GM21619 (cell line): ENCODE results near the gene ZNF276.
"Not testable (repeated sequence)": the region's sequence is repeated elsewhere in the genome, so short reads cannot be mapped to it uniquely, and the experiment has no call there.

Experiments
- ATAC-seq: cut with Tn5 transposase; IDR thresholded peaks from one replicate; pipeline ENCODE4 v1.9.1; 2021; ENCODE audit not compliant: unreplicated experiment

The ZNF276 gene

DNA sequence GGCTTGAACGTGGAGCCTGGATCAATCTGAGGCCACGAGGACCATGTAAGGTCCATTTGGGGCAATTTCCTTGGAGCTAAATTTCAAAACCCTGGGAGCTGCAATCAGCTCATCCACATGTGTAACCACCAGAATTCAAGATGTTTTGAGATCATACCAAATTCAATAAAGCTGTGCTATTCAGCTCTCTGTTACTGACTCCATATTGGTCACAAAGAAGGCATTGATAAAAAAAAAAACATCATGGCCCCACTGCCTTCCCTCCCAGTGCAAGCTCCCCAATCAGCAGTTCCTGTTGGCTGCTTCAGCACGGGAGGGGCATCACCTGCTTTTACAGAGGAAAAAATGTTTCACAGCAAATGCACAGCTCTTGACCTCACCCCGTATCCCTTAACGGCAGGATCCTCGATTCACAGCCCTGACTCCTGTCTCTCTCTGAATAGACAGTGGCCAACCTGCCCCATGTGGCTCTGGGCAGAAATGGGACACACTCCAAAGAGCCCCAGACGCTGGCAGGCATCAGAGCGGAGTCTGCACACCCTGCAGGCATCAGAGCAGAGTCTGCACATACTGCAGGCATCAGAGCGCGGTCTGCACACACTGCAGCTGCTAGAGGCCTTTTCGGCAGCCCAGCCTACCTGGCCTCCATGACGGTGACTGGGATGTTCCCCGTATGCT lies 58.0 kb downstream of the ZNF276 start:
- ATAC-seq, result no peak

DNA sequence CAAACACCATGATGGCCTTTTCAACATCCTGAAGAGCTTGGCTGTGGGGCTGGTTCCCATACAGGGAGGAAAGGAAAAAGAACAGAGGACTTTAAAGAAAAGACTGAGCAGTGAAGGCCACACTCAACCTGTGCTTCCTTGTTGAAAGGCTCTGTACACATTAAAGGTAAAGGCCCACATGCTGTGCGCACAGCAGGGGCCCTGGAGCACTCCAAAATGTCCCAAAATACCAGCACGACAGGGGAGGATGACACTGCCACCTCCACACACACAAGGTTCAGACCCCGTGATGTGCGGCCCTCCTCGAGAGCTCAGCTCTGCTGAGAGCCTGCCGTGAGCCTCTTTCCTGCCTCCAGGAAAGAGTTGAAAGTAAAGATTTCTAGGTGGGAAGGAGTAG lies 58.6 kb downstream of the ZNF276 start:
- no peak for ATAC-seq

DNA sequence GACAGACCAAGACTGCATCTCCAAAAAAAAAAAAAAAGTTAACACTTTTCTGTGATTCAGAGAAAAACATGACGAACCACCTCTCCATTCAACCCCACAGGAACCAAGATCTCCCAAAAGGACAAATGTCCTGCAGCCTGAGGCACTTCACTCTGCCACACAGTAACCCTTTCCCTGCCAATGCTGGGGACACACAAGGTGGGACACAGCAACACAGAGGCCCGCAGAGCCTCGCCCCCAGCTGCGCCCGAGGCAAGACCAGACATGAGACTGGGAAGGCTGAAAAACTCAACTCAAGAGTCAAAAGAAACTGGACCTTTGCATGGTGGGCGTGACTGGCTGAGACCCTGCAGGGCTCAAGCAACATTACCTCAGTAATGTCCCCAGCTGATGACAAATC lies 61.2 kb downstream of the ZNF276 start:
- ATAC-seq, result no peak

DNA sequence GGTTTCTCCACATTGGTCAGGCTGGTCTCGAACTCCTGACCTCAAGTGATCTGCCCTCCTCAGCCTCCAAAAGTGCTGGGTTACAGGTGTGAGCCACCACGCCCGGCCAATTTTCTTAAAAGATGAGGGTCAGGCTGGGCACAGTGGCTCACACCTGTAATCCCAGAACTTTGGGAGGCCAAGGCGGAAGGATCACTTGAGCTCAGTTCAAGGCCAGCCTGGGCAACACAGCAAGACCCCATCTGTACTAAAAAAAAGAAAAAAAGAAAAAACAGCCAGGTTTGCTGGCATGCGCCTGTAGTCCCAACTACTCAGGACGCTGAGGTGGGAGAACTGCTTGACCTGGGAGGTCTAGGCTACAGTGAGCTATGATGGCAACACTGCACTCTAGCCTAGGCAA lies 62.6 kb downstream of the ZNF276 start:
- ATAC-seq, result not testable (repeated sequence)

DNA sequence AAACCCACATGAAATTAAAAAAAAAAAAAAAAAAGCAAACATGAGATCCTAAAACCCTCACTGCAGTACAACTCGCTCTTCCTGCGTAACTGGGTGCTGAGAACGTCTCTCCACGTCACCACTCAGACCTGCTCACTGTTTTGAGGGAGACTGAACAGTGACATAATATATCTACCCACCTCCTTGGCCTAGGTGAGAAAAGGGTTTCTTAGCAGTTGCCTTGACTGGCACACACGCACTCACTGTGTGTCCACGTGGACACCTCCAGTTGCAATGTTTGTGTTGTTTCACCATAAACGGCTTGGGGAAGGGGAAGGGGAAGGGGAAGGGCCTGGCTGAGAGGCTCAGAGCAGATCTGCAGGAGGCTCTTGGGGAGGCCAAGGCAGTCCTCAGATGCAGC lies 63.1 kb downstream of the ZNF276 start:
- no peak for ATAC-seq

DNA sequence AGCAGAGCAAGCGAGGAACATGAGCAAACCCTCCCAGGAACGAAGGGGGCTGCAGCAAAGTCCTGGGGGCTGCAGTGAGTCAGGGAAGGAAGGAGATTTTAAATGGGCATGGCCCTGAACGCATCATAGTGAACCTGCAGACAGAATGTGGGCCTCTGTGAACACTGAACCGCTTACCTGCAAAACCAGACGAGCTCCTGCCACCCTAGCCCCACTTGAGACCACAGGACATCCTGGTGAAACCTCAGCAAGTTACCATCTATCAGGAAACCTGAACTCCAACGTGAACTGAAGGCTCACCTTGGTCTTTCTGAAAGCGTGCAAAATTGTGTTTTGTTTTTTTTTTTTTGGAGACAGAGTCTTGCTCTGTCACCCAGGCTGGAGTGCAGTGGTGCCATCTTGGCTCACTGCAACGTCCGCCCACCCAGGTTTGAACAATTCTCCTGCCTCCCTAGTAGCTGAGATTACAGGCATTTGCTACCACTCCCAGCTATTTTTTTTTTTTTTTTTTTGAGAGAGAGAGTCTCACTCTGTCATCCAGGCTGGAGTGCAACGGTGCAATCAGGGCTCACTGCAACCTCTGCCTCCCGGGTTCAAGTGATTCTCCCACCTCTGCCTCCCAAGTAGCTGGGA lies 64.3 kb downstream of the ZNF276 start:
- no peak for ATAC-seq

DNA sequence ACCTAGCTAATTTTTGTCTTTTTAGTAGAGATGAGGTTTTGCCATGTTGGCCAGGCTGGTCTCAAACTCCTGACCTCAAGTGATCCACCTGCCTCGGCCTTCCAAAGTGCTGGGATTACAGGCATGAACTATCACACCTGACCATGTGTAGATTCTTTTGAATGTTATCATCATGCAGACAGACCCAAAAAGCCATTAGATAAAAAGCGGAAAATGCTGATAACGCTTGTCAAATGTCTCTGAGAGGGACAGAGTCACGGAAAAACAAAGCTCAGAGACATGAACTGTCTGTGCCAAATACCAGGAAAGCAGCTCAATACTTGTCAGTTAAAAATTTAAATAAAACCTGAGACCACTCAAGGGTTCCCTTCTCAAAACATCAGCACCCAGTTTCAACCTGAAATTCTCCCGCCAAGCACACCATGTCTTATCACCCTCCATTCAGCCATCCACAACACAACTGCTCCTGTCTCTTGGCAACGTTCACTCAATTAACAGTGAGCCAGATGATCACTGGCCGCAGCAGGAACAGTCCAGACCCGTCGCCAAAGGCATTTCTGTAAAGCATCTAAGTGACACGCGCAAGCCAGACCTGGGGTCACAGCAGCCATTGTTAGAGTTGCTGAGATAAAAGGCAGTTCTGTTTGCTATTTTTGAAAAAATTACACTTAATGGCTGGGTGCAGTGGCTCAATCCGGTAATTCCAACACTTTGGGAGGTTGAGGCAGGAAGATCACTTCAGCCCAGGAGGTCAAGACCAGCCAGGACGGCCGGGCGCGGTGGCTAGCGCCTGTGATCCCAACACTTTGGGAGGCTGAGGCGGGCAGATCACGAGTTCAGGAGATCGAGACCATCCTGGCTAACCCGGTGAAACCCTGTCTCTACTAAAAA lies 65.4 kb downstream of the ZNF276 start:
- ATAC-seq, result no peak

DNA sequence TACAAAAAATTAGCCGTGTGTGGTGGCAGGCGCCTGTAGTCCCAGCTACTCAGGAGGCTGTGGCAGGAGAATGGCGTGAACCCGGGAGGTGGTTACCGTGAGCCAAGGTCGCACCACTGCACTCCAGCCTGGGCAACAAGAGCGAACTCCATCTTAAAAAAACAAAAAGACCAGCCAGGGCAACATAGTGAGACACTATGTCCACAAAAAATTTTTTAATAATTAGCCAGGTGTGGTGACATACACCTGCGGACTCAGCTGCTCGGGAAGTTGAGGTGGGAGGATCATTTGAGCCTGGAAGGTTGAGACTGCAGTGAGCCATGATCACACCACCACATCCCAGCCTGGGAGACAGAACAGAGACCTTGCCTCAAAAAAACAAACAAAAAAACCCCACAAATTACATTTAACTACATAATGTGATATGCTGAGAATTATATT lies 66.0 kb downstream of the ZNF276 start:
- ATAC-seq, result no peak
